Endothelial cell of umbilical vein (primary cell): Measurements from ENCODE around the gene ARG1.

Source experiments
- CTCF ChIP-seq, 2 donors: IDR thresholded peaks; 1 replicate in 1 of 2; 2 replicates in 1 of 2; pipeline ENCODE4 v1.5.1; 2011; ENCODE audit warnings: low read length in 2 of 2, mild to moderate bottlenecking in 2 of 2, moderate library complexity in 2 of 2, control low read depth in 1 of 2, inconsistent platforms in 1 of 2, low read depth in 1 of 2; ENCODE audit not compliant: insufficient read depth in 1 of 2; ENCODE audit errors: extremely low read depth in 1 of 2
- EZH2 ChIP-seq: IDR thresholded peaks from 2 replicates; pipeline ENCODE4 v1.6.1; 2012; ENCODE audit warnings: borderline replicate concordance, low read depth, mild to moderate bottlenecking, moderate library complexity, low read length, inconsistent platforms; ENCODE audit not compliant: severe bottlenecking
- FOS ChIP-seq: IDR thresholded peaks from 2 replicates; pipeline ENCODE4 v1.6.1; 2011; ENCODE audit warnings: mild to moderate bottlenecking, low read length, moderate library complexity, borderline replicate concordance; ENCODE audit not compliant: insufficient read depth
- JUN ChIP-seq: IDR thresholded peaks from 2 replicates; pipeline ENCODE4 v1.6.1; 2011; ENCODE audit warnings: borderline replicate concordance, low read depth; ENCODE audit not compliant: insufficient read length, insufficient read depth
- MYC ChIP-seq: IDR thresholded peaks from one replicate; pipeline ENCODE4 v1.6.1; 2011; ENCODE audit warnings: mild to moderate bottlenecking, low read depth, low read length
- POLR2A ChIP-seq: IDR thresholded peaks from 2 replicates; pipeline ENCODE4 v1.6.1; 2012; ENCODE audit warnings: low read depth, mild to moderate bottlenecking, control low read depth, low read length
- POLR2AphosphoS5 ChIP-seq: IDR thresholded peaks from 2 replicates; pipeline ENCODE4 v1.6.1; 2012; ENCODE audit warnings: low read depth, mild to moderate bottlenecking, control low read depth, low read length, moderate library complexity; ENCODE audit not compliant: insufficient read depth
- TF ChIP-seq, protein P1 (sequence below): IDR thresholded peaks from 2 replicates; pipeline ENCODE4 v1.6.1; 2011; ENCODE audit not compliant: insufficient read depth, insufficient read length

DNA sequence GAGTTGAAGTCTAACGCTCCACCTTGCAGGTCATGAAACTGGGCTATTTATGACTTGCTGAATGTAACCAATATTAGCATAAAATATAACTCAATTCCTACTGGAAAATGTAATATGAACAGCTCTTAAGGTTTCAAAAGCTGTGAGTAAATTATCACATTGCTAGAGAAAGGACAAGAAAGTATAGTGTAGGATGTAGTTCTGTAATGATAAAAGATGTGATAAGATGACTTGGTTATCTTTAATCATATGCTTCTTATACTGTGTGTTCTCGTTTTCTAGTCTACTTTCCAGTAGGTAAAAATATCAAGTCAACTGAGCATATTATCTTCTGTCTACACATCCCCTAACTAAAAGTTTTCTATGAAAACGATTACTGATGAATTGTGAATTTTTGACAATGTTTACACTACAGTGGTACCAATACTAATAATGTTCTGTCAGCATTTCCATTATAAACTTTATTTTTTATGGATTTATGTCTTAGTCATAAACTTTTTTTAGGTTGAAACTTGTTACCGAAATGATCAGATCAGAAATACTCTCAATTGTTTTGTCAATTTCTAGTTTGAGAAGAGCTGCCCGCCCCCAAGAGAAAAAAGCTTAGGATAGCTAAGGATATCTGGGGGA lies 40.4 kb downstream of the ARG1 start:
- TF ChIP-seq CTCF (IDR thresholded peaks at IDR 0.05; ENCODE audit: extremely low read depth in 1 of 2, insufficient read depth in 1 of 2, low read depth in 1 of 2, low read length in 2 of 2) (no peak), POLR2AphosphoS5 (no peak), POLR2A (no peak), EZH2 (no peak), FOS (no peak), MYC (no peak), JUN (no peak)
- TF ChIP-seq, protein P1, sequence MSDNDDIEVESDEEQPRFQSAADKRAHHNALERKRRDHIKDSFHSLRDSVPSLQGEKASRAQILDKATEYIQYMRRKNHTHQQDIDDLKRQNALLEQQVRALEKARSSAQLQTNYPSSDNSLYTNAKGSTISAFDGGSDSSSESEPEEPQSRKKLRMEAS = no peak
